ENCODE data around the gene CDC6.

DNA sequence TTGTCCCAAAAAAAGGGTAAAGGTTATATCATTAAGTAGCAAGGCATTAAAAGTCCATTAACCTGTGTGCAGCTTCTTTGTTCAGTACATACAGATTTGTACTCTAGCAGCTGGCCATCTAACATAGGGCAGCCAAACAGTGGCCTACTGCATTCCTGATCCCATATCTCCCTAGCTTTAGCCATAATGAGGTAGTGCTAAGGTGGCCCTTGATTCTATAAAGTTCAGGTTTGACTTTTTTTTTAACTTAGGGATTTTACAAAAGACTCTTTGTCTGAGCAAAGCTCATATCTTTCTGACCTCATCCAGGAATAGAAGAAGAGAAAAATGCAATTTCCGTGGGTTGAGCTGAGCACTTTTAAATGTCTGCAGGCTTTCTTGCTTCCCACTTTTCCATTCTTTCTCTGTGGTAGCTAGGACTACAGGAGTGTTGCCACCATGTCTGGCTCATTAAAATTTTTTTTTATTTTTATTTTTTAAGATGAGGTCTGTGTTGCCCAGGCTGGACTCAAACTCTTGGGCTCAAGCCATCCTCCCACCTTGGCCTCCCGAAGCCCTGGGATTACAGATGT, 19.5 kb upstream of the CDC6 start:
- TF ChIP-seq GATA3 (IDR thresholded peaks at IDR 0.05; ENCODE audit: low read depth, low read length) (no peak), GATA2 (IDR thresholded peaks at IDR 0.05; ENCODE audit: low read depth, low read length) (no peak)

Data from SH-SY5Y (cell line).